ENCODE results near the gene LPAR2. TPM values are rescaled to one million over a fixed set of nuclear protein-coding genes. Genes with fewer than 3 reads are reported as not detected.
A peak's percentile ranks its signal among the peaks of the same experiment; 100 is the strongest.

Gene LPAR2
- total RNA-seq, 2 experiments from 2014 or later: 21.6 to 33.2 TPM

DNA sequence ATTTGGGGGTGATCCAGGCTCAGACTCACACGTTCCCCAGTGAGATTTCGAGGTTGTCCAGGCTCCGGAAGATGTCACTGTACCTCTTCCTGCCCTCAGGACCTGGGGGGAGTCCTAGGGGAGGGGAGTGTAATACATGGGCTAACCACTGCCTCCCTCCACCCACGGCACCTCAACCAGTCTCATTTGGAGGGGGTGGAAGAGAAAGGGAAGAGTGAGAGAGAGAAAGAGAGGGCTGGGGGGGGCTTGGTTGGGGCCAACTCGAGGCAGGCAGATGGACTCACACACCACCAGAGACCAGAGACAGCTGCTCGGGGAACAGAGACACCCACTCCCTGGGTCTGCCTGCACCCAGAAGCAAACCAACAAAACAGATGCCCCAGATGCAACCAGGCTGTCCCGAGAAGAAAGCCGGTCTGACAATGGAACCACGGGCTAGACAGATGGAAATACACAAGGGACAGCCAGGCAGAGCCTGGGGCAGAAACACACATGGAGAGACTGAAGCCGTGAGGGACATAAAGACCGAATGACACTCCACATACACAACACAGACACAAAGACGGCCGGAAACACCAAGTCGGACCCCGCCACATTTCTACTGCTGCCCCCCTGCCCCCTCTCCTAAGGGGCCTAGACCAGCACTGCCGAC lies 14.6 kb upstream of the LPAR2 start:
- Mint-ChIP-seq H3K4me3 (peak overlapping the region; percentile 100), H3K36me3 (ENCODE audit: low read depth) (peaks cover 33% of the 10 kb centered on the region), H3K27ac (peak overlapping the region; percentile 96), H3K9me3 (ENCODE audit: low read depth) (no peaks in the 10 kb centered on the region), H3K27me3 (no peaks in the 10 kb centered on the region), H3K4me1 (peaks cover 10% of the 10 kb centered on the region)
- ChIA-PET POLR2A (no interaction called here), CTCF (interaction anchor here (0.7 kb wide), 1 partner anchor 40 kb away, joined by 3 read pairs; no protein-coding TSS in a partner anchor)
- DNase-seq: peak; percentile 68
- peak; percentile 54 for ATAC-seq
- intact Hi-C loops (cut with DNase I, micrococcal nuclease): loop anchor here (1.0 to 5.0 kb wide), 10 partner anchors 14 to 450 kb away; partner anchors contain the start of genes PBX4 (in 2 of the 2), ATP13A1 (in 1 of the 2), BORCS8 (in 1 of the 2) and LPAR2 (in 1 of the 2)

GRCh38 chr19:19637523-19638251 lies 9.7 kb upstream of the LPAR2 start:
- Mint-ChIP-seq H3K27me3 (no peaks in the 10 kb centered on the region), H3K4me3 (no peak overlapping the region), H3K36me3 (ENCODE audit: low read depth) (peaks cover 47% of the 10 kb centered on the region), H3K27ac (no peak overlapping the region), H3K4me1 (peaks cover 11% of the 10 kb centered on the region), H3K9me3 (ENCODE audit: low read depth) (no peaks in the 10 kb centered on the region)
- intact Hi-C loops (cut with DNase I, micrococcal nuclease): no loop called here
- CTCF ChIA-PET: no interaction called here
- POLR2A ChIA-PET: no interaction called here
- ATAC-seq: no peak
- peak; percentile 41 for DNase-seq

DNA sequence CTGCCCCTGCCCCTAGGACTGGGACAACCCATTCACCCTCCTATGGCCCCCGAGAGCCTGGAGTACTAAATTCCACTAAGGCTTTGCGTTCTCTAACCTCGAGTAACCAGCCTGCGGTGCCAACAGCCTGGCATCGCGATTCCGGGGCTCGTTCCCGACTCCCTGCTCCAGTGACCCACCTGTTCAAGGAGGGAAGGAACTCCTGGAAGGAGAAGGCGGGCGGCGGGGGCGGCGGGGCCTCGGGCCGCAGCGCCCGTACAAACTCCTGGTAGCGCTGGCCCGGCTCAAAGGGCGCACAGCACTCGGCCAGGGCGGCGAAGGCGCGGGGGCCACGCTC lies 9.1 kb upstream of the LPAR2 start:
- no peaks in the 10 kb centered on the region for H3K9me3 Mint-ChIP-seq (ENCODE audit: low read depth)
- ChIA-PET CTCF (no interaction called here), POLR2A (no interaction called here)
- no peak for DNase-seq
- peaks cover 7% of the 10 kb centered on the region for H3K4me1 Mint-ChIP-seq
- no peak for ATAC-seq
- no peak overlapping the region for H3K4me3 Mint-ChIP-seq
- intact Hi-C loops (cut with DNase I, micrococcal nuclease): no loop called here
- peaks cover 50% of the 10 kb centered on the region for H3K36me3 Mint-ChIP-seq (ENCODE audit: low read depth)
- H3K27ac Mint-ChIP-seq: no peak overlapping the region
- no peaks in the 10 kb centered on the region for H3K27me3 Mint-ChIP-seq

- H3K4me1 Mint-ChIP-seq: peaks cover 4% of the 10 kb centered on the region
- ChIA-PET CTCF (interaction anchor here (0.5 kb wide), 1 partner anchor 272 kb away, joined by 3 read pairs; no protein-coding TSS in a partner anchor), POLR2A (interaction anchor here (0.6 to 0.7 kb wide), 3 partner anchors 12 to 231 kb away, joined by 3 read pairs; partner anchors contain the start of gene GATAD2A)
- H3K27ac Mint-ChIP-seq: no peak overlapping the region
- intact Hi-C loops (cut with DNase I, micrococcal nuclease): no loop called here
- peaks cover 50% of the 10 kb centered on the region for H3K36me3 Mint-ChIP-seq (ENCODE audit: low read depth)
- no peaks in the 10 kb centered on the region for H3K9me3 Mint-ChIP-seq (ENCODE audit: low read depth)
- H3K27me3 Mint-ChIP-seq: no peaks in the 10 kb centered on the region
- no peak overlapping the region for H3K4me3 Mint-ChIP-seq
- no peak for ATAC-seq
- no peak for DNase-seq
Measured at GRCh38 chr19:19636573-19637185, 8.7 kb upstream of the LPAR2 start.

GRCh38 chr19:19635313-19635702 lies 7.3 kb upstream of the LPAR2 start:
- no peak for ATAC-seq
- POLR2A ChIA-PET: no interaction called here
- H3K27ac Mint-ChIP-seq: no peak overlapping the region

DNA sequence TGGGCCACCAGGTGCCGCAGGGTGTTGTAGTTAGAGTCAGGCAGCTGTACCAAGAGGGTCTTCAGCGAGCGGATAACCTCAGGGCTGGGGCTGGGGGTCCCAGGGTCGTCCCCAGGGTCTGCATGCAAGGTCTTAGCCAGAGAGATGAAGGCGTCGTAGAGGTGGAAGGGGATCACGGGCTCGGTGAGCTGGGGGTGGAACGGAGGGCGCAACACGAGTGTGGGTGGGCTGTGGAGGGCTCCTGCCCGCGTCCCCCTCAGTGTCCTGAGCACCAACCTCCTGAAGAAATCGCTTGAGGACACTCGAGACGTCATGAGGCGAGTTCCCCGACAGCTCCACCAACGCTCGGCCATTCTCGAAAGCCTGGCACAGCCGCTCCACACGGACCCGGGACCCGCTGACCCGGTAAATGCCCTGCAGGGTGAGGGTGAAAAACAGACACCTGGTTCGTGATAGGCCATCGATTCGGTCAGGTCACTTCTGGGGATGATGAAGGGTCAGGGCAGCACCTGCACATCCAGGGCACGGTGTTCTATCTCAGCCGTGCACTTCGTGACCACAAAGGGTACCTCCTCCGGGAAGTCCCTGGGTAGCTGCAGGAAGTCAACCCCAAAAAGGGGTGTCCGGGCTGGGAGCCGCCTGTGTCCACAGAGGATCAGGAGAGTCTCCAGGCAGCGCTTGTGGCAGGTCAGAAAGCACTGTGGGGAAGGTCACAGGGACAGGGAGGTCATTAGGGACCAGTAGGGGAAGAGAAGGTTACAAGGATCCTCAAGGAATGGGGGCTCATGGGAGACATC lies 6.7 kb upstream of the LPAR2 start:
- no peak overlapping the region for H3K4me3 Mint-ChIP-seq
- no peaks in the 10 kb centered on the region for H3K27me3 Mint-ChIP-seq
- H3K4me1 Mint-ChIP-seq: peaks cover 4% of the 10 kb centered on the region
- ChIA-PET CTCF (interaction anchor here (0.6 to 0.7 kb wide), 2 partner anchors 102 to 315 kb away, joined by 3 to 4 read pairs; no protein-coding TSS in a partner anchor), POLR2A (no interaction called here)
- ATAC-seq (no peak), DNase-seq (no peak)
- intact Hi-C loops (cut with DNase I, micrococcal nuclease): no loop called here
- no peaks in the 10 kb centered on the region for H3K9me3 Mint-ChIP-seq (ENCODE audit: low read depth)
- peaks cover 45% of the 10 kb centered on the region for H3K36me3 Mint-ChIP-seq (ENCODE audit: low read depth)
- H3K27ac Mint-ChIP-seq: no peak overlapping the region

More at GRCh38 chr19:19635313-19635702, 7.3 kb upstream of the LPAR2 start:
- Mint-ChIP-seq H3K9me3 (ENCODE audit: low read depth) (no peaks in the 10 kb centered on the region), H3K27me3 (no peaks in the 10 kb centered on the region), H3K36me3 (ENCODE audit: low read depth) (peaks cover 49% of the 10 kb centered on the region), H3K4me3 (no peak overlapping the region), H3K4me1 (peaks cover 4% of the 10 kb centered on the region)
- intact Hi-C loops (cut with DNase I, micrococcal nuclease): no loop called here
- DNase-seq: no peak
- CTCF ChIA-PET: interaction anchor here (0.7 kb wide), 1 partner anchor 44 kb away, joined by 3 read pairs; no protein-coding TSS in a partner anchor

- Mint-ChIP-seq H3K36me3 (ENCODE audit: low read depth) (peaks cover 43% of the 10 kb centered on the region), H3K9me3 (ENCODE audit: low read depth) (no peaks in the 10 kb centered on the region), H3K4me1 (peaks cover 4% of the 10 kb centered on the region), H3K4me3 (no peak overlapping the region), H3K27me3 (no peaks in the 10 kb centered on the region), H3K27ac (no peak overlapping the region)
- intact Hi-C loops (cut with DNase I, micrococcal nuclease): no loop called here
- ATAC-seq (no peak), DNase-seq (no peak)
- CTCF ChIA-PET: interaction anchor here (0.6 to 0.7 kb wide), 3 partner anchors 23 to 102 kb away, joined by 3 to 4 read pairs (median 3); no protein-coding TSS in a partner anchor
- POLR2A ChIA-PET: no interaction called here
Measured at GRCh38 chr19:19633711-19634515, 5.9 kb upstream of the LPAR2 start.

- peaks cover 42% of the 10 kb centered on the region for H3K36me3 Mint-ChIP-seq (ENCODE audit: low read depth)
- intact Hi-C loops (cut with DNase I, micrococcal nuclease): no loop called here
- POLR2A ChIA-PET: no interaction called here
Measured at GRCh38 chr19:19632661-19633060, 4.6 kb upstream of the LPAR2 start.

DNA sequence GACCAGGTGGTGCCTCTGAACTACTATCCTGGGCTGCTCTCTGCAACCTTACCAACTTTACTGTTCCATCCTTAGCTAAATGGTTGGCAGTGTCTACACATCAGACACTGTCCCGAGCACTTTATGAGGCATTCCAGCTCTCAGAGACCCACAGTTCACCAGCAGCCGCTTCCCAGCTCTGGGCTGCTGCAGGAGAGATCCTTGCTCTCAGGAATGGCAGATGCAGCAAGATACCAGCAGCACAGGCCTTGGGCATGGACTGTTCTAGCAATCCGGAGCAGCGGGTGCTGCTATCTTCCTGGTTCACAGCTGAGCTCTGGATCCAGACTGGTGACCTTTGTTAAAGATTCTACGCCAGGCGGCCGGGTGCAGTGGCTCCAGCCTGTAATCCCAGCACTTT lies 3.3 kb upstream of the LPAR2 start:
- Mint-ChIP-seq H3K9me3 (ENCODE audit: low read depth) (no peaks in the 10 kb centered on the region), H3K27me3 (no peaks in the 10 kb centered on the region), H3K4me1 (peaks cover 22% of the 10 kb centered on the region), H3K4me3 (no peak overlapping the region), H3K36me3 (ENCODE audit: low read depth) (peaks cover 39% of the 10 kb centered on the region), H3K27ac (no peak overlapping the region)
- intact Hi-C loops (cut with DNase I, micrococcal nuclease): no loop called here
- ChIA-PET POLR2A (no interaction called here), CTCF (interaction anchor here (1.4 kb wide), 1 partner anchor 9 kb away, joined by 3 read pairs; no protein-coding TSS in a partner anchor)
- no peak for ATAC-seq
- no peak for DNase-seq

More at GRCh38 chr19:19632661-19633060, 4.6 kb upstream of the LPAR2 start:
- Mint-ChIP-seq H3K9me3 (ENCODE audit: low read depth) (no peaks in the 10 kb centered on the region), H3K4me1 (peaks cover 10% of the 10 kb centered on the region), H3K27ac (no peak overlapping the region), H3K4me3 (no peak overlapping the region), H3K27me3 (no peaks in the 10 kb centered on the region)
- DNase-seq (no peak), ATAC-seq (no peak)
- CTCF ChIA-PET: no interaction called here

GRCh38 chr19:19630426-19630825 lies 2.4 kb upstream of the LPAR2 start:
- Mint-ChIP-seq H3K4me1 (peaks cover 27% of the 10 kb centered on the region), H3K9me3 (ENCODE audit: low read depth) (no peaks in the 10 kb centered on the region), H3K4me3 (no peak overlapping the region), H3K36me3 (ENCODE audit: low read depth) (peaks cover 37% of the 10 kb centered on the region), H3K27me3 (no peaks in the 10 kb centered on the region), H3K27ac (no peak overlapping the region)
- ATAC-seq (no peak), DNase-seq (no peak)
- ChIA-PET POLR2A (interaction anchor here (1.2 kb wide), 1 partner anchor 28 kb away, joined by 3 read pairs; no protein-coding TSS in a partner anchor), CTCF (no interaction called here)
- intact Hi-C loops (cut with DNase I, micrococcal nuclease): no loop called here

Data from activated CD4-positive, alpha-beta T cell treated with anti-CD3 and anti-CD28 coated beads for 36 hours (primary cell).